DND-41 (cell line): ENCODE data around the gene GOLGA3.

Experiments used
- ATAC-seq: fragments of 200-7000 bp; cut with Tn5 transposase; 3 replicates; pipeline ENCODE4 v1.9.1; 2021; ENCODE audit warnings: low read depth; ENCODE audit not compliant: insufficient read depth
- DNase-seq: peaks from one replicate; pipeline ENCODE4 v3.0.0-alpha.2; 2020
- H2AFZ ChIP-seq: 2 replicates; pipeline ENCODE4 v1.6.0; 2012; ENCODE audit warnings: low read depth, low read length
- H3K27ac ChIP-seq: 2 replicates; pipeline ENCODE4 v1.5.1; 2012; ENCODE audit warnings: low read length, inconsistent platforms
- H3K27me3 ChIP-seq: fragments of 200-600 bp; sonication (generic); 2 replicates; pipeline ENCODE4 v1.6.0; 2012; ENCODE audit warnings: low read length, mild to moderate bottlenecking, inconsistent platforms; ENCODE audit not compliant: insufficient read depth, poor library complexity
- H3K36me3 ChIP-seq: 2 replicates; pipeline ENCODE4 v1.5.1; 2012; ENCODE audit warnings: low read length, inconsistent platforms; ENCODE audit not compliant: insufficient read depth
- H3K4me1 ChIP-seq: 2 replicates; pipeline ENCODE4 v1.5.1; 2012; ENCODE audit warnings: mild to moderate bottlenecking, low read length; ENCODE audit not compliant: insufficient read depth
- H3K4me2 ChIP-seq: 2 replicates; pipeline ENCODE4 v1.6.0; 2012; ENCODE audit warnings: mild to moderate bottlenecking, moderate library complexity, low read length, inconsistent platforms; ENCODE audit not compliant: insufficient read depth
- H3K4me3 ChIP-seq, 2 experiments: fragments of 200-600 bp in 1 of 2; shearing (Covaris generic) in 1 of 2; 2 replicates each; pipeline ENCODE4 v1.5.1; 2012 to 2016; ENCODE audit warnings: inconsistent platforms in 2 of 2, low read length in 2 of 2, mild to moderate bottlenecking in 2 of 2, low read depth in 1 of 2, moderate library complexity in 1 of 2
- H3K79me2 ChIP-seq: 2 replicates; pipeline ENCODE4 v1.6.0; 2012; ENCODE audit warnings: low read length, inconsistent platforms; ENCODE audit not compliant: insufficient read depth
- H3K9ac ChIP-seq: 2 replicates; pipeline ENCODE4 v1.6.0; 2012; ENCODE audit warnings: low read depth, mild to moderate bottlenecking, inconsistent platforms, low read length, moderate library complexity
- H3K9me3 ChIP-seq: 2 replicates; pipeline ENCODE4 v1.5.1; 2012; ENCODE audit warnings: low read length, moderate library complexity, mild to moderate bottlenecking, inconsistent platforms; ENCODE audit not compliant: insufficient read depth, severe bottlenecking
- H4K20me1 ChIP-seq: 2 replicates; pipeline ENCODE4 v1.6.0; 2012; ENCODE audit warnings: low read length; ENCODE audit not compliant: insufficient read depth
- EZH2 ChIP-seq: IDR thresholded peaks from 3 replicates; pipeline ENCODE4 v1.6.1; 2012; ENCODE audit warnings: borderline replicate concordance, low read depth, mild to moderate bottlenecking, moderate library complexity, low read length, inconsistent platforms; ENCODE audit not compliant: severe bottlenecking
- TF ChIP-seq, protein P1 (sequence below): IDR thresholded peaks from 2 replicates; pipeline ENCODE4 v1.5.1; 2012; ENCODE audit warnings: borderline replicate concordance, low read length, moderate library complexity, mild to moderate bottlenecking; ENCODE audit not compliant: poor library complexity, severe bottlenecking; ENCODE audit errors: extremely low read depth

GOLGA3 gene

GRCh38 chr12:132774646-132775275 is 53.9 kb downstream of the GOLGA3 start:
- no peaks in the 10 kb centered on the region for H3K27me3 ChIP-seq
- no peak overlapping the region for H2AFZ ChIP-seq
- H3K27ac ChIP-seq, result no peak overlapping the region
- no peaks in the 10 kb centered on the region for H3K9me3 ChIP-seq
- no peak overlapping the region for H3K4me3 ChIP-seq
- peaks cover 77% of the 10 kb centered on the region for H3K36me3 ChIP-seq
- DNase-seq (no peak), ATAC-seq (no peak)
- no peaks in the 10 kb centered on the region for H3K79me2 ChIP-seq
- H3K4me2 ChIP-seq, result no peak overlapping the region
- H4K20me1 ChIP-seq, result no peaks in the 10 kb centered on the region
- no peak overlapping the region for H3K9ac ChIP-seq
- TF ChIP-seq, protein P1, sequence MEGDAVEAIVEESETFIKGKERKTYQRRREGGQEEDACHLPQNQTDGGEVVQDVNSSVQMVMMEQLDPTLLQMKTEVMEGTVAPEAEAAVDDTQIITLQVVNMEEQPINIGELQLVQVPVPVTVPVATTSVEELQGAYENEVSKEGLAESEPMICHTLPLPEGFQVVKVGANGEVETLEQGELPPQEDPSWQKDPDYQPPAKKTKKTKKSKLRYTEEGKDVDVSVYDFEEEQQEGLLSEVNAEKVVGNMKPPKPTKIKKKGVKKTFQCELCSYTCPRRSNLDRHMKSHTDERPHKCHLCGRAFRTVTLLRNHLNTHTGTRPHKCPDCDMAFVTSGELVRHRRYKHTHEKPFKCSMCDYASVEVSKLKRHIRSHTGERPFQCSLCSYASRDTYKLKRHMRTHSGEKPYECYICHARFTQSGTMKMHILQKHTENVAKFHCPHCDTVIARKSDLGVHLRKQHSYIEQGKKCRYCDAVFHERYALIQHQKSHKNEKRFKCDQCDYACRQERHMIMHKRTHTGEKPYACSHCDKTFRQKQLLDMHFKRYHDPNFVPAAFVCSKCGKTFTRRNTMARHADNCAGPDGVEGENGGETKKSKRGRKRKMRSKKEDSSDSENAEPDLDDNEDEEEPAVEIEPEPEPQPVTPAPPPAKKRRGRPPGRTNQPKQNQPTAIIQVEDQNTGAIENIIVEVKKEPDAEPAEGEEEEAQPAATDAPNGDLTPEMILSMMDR, result no peak
- no peak for TF ChIP-seq EZH2
- H3K4me1 ChIP-seq, result no peaks in the 10 kb centered on the region

- H3K27ac ChIP-seq, result no peak overlapping the region
- H4K20me1 ChIP-seq, result no peaks in the 10 kb centered on the region
- no peaks in the 10 kb centered on the region for H3K27me3 ChIP-seq
- no peaks in the 10 kb centered on the region for H3K9me3 ChIP-seq
- H2AFZ ChIP-seq, result no peak overlapping the region
- DNase-seq (no peak), ATAC-seq (no peak)
- H3K79me2 ChIP-seq, result no peaks in the 10 kb centered on the region
- peaks cover 77% of the 10 kb centered on the region for H3K36me3 ChIP-seq
- H3K4me3 ChIP-seq, result no peak overlapping the region
- no peak overlapping the region for H3K9ac ChIP-seq
- TF ChIP-seq, protein P1, result no peak
- TF ChIP-seq EZH2, result no peak
- H3K4me1 ChIP-seq, result no peaks in the 10 kb centered on the region
- H3K4me2 ChIP-seq, result no peak overlapping the region
Measured at GRCh38 chr12:132774159-132774558, 54.5 kb downstream of the GOLGA3 start.

DNA sequence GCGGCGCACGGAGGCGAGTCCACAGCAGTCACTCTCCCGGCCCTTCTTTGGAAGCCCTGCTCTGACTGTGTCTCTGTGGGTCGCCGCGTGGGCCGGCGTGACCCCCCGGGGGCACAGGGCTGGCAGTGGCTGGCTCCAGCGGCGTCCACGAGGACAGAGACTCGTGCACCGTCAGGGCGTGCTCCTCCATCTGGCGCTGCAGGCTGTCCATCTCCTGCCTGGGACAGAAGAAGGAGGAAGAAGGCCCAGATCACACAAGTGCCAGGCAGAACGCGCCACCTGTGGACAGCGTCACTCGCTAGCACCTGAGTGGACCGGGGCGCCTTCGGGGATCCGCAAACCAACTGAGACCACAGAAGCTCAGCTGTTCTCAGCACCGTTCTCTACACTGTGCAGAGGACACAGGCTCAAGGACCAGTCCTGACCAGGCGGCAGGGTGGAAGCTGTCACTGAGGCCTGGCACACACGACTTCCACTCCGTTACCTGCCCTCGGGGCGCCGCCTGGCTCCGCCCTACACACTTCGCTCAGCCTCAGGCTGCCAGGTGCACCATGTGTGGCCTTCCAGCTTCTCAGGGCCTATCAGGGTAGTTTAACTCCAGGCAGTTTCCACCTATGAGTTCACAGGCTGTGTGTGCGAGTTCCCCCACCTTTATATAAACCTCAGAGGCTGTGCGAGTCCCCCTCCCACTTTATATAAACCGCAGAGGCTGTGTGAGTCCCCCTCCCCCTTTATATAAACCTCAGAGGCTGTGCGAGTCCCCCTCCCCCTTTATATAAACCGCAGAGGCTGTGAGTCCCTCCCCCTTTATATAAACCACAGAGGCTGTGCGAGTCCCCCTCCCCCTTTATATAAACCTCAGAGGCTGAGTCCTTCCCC is 55.4 kb downstream of the GOLGA3 start:
- H3K27me3 ChIP-seq, result no peaks in the 10 kb centered on the region
- H3K9ac ChIP-seq, result no peak overlapping the region
- no peak overlapping the region for H3K4me3 ChIP-seq
- H3K4me2 ChIP-seq, result no peak overlapping the region
- peaks cover 5% of the 10 kb centered on the region for H3K4me1 ChIP-seq
- H3K27ac ChIP-seq, result no peak overlapping the region
- ATAC-seq (no peak), DNase-seq (no peak)
- no peak overlapping the region for H2AFZ ChIP-seq
- TF ChIP-seq EZH2, result no peak
- TF ChIP-seq, protein P1, result no peak
- H3K36me3 ChIP-seq, result peaks cover 79% of the 10 kb centered on the region
- no peaks in the 10 kb centered on the region for H3K9me3 ChIP-seq
- H3K79me2 ChIP-seq, result no peaks in the 10 kb centered on the region
- no peaks in the 10 kb centered on the region for H4K20me1 ChIP-seq
